Effector CD4-positive, alpha-beta T cell (primary cell): ENCODE results near the gene ENGASE.
"Not testable (repeated sequence)": the region's sequence is repeated elsewhere in the genome, so short reads cannot be mapped to it uniquely, and the experiment has no call there.

Experiments used
- DNase-seq: peaks from one replicate; pipeline ENCODE4 v3.0.0-alpha.2; 2020
- total RNA-seq: gene quantifications from one replicate; lab custom pipeline; 2026; lab: John Stamatoyannopoulos, UW

ENGASE gene, protein sequence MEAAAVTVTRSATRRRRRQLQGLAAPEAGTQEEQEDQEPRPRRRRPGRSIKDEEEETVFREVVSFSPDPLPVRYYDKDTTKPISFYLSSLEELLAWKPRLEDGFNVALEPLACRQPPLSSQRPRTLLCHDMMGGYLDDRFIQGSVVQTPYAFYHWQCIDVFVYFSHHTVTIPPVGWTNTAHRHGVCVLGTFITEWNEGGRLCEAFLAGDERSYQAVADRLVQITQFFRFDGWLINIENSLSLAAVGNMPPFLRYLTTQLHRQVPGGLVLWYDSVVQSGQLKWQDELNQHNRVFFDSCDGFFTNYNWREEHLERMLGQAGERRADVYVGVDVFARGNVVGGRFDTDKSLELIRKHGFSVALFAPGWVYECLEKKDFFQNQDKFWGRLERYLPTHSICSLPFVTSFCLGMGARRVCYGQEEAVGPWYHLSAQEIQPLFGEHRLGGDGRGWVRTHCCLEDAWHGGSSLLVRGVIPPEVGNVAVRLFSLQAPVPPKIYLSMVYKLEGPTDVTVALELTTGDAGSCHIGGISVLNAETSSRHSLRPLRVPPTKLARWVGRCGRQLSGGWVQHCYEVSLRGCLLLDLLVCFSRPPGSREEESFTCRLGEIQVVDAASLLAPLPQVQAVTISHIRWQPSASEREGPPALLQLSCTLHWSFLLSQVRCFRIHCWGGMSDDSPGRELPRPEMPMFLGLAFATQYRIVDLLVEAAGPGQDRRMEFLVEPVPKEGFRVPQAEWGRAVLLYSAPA
- 119 reads per million, percentile 85 among the genes with 10 or more reads in this experiment for total RNA-seq

GRCh38 chr17:79074649-79075445 is at the start of gene ENGASE:
TSS of gene ENGASE (plus strand) at chr17:79074824. CDS start at chr17:79074945, 121 bp downstream.
- peak; percentile 88 for DNase-seq

- no peak for DNase-seq
These were observed 49.5 kb upstream of the ENGASE start for GRCh38 chr17:79024901-79025737.

GRCh38 chr17:79026376-79027273 is 48.0 kb upstream of the ENGASE start:
- DNase-seq, result no peak

- DNase-seq, result no peak
These were observed 47.2 kb upstream of the ENGASE start for GRCh38 chr17:79027274-79027924.

DNA sequence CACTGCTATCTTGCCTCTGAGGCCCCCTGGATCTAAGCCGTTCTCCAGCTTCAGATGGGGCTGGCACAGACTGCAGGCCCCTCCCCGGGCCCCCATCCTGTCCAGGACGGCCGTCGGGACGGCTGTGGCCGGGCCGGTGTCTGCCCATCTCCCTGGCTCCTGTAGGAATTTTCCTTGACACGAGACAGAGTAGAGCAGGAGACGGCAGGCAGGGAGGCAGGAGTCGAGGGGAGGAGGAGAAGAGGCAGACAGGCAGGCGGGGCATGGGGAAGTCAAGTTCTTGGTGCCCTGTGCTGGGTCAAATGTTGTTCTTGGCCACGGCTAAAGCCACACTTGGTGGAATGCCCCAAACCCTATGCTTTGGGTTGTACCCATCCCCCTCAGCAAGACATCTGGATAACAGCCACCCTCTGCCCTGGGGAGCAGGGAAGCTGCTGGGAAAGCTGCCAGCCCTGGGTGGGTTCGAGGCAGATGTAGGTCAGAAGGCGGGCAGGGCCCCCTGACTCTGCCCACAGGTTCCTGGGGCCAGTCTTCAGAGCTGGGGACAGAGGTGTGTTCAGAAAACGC is 46.6 kb upstream of the ENGASE start:
- no peak for DNase-seq

GRCh38 chr17:79028496-79029326 is 45.9 kb upstream of the ENGASE start:
- no peak for DNase-seq

DNA sequence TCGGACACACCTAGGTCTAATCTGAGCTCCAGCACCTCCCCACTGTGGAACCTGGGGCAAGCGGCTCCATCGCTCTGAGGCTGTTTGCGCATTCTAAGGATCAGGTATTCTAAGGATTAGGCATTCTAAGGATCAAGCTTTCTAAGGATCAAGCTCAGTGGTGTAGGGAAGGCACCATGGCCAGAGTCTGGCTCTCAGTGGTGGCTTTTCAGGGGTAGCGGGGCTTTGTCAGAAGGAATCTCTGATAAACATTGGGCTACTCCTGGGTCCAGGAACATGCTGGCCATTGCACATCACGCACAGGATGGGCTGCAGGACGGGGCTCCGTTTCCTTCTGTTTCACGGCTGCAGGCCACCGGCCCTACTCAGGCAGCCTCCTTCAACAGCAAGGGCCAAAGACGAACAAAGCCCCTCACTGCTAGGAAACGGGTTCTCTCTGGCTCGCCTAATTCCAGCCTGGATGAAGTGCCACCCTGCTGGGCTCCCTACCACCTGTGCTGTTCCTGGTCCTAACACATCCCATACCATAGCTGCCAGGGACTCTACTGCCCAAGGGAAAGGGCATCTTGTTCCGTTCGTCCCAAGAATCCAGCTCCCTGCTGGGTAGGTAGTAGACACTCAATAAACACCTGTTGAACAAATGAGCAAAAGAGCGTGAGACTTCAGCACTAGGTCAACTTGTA is 45.2 kb upstream of the ENGASE start:
- DNase-seq, result no peak

DNA sequence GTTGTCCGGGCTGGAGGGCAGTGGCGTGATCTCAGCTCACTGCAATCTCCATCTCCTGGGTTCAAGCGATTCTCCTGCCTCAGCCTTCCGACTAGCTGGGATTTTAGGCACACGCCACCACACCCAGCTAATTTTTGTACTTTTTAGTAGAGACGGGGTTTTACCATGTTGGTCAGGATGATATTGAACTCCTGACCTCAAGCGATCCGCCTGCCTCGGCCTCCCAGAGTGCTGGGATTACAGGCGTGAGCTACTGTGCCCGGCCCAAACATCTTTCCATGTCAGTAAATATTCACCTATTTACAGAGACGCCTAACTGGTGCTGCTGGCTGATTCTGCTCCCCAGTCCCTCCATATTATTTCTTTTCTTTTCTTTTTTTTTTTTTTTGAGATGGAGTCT is 44.0 kb upstream of the ENGASE start:
- DNase-seq, result not testable (repeated sequence)

DNA sequence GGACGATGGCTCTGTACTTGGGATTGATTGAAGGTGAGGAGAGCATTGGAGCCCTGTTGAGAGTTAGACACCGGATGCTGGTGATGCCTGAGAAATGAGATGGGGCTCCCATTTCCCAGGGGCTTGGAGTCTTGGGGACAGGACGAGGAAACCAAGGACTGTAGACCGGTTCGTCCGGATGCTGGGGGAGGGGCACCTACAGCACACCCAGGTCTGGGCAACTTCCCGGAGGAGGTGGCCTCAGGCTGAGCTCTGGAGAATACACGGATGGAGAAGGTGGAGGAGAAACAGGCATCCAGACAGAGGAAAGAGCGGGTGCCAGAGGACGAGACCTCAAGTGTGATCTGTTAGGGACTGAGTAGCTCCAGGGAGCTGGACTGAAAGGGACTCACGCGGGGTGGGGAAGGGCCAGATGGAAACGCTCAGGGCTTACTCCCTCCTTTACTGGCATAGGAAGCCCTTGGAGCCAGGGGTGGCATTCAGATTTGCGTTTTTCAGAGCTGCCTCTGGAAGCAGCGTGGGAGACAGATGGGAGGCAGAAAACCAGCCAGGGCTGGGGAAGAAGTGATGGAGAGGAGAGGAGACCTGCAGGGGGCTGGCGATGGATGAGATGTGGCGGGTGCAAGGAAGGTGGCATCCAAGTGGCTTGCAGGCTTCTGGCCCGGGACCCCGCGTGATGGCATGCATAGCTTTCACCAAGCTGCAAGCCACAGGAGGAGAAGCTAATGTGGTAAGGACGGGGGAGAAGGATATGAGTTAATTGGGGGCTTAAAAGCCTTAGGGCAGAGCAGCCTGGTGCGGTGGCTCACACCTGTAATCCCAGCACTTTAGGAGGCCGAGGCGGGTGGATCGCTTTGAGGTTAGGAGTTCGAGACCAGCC is 42.4 kb upstream of the ENGASE start:
- DNase-seq, result no peak

GRCh38 chr17:79033046-79033616 is 41.5 kb upstream of the ENGASE start:
- no peak for DNase-seq

DNA sequence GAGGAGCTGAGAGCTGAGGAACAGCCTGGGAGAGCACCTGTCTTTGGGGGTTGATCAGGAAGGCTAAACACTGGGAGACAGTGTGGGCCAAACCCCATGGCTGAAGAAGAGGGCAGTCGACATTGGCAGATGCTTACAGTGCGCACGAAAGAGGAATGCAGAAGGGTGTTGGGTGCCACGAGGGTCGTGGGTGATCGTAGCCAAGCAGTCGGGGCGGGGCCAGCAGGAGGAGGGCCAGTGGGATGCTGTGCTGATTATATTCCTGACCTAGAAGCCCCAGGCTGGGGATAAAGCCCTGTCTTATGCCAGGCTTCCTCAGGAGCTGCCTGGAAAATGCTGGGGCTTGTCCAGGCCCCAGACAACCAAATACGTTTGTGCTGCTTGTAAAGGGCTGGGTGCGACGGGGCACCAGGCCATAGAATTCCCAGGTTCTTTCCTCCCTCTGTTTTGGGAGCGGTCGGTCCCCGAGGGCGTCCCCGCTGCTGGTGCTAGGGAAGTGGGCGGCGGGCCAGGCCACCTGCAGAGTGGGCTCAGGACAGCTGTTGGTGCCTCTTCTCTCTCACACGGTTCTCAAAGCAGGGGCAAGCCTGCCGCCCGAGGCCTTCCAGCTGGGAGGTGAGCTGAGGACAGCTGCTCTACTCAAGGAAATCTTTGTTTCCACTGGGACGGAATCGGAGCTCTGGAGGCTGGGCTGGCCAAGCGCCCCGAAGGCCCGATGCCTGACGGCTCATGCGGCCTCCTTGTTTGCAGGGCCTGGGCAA is 40.7 kb upstream of the ENGASE start:
- no peak for DNase-seq

- DNase-seq, result no peak
These were observed 39.6 kb upstream of the ENGASE start for GRCh38 chr17:79034931-79035485.

DNA sequence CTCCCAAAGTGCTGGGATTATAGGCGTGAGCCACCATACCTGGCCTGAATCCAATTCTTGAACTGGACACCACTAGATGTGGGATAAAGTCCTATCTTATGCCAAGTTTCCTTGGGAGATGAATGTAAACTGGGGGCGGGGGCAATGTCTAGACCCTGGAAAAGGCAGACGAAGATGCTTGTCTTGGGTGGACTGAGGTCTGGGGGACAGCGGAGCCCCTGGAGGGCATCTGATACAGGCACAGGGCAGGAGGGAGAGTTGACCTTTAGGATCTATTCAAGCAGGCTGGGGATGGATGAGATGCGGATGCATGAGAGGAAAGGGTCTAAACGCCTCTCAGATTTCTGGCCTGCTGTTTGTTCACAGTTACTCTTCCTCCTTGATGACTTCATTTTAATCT is 38.9 kb upstream of the ENGASE start:
- DNase-seq, result no peak

DNA sequence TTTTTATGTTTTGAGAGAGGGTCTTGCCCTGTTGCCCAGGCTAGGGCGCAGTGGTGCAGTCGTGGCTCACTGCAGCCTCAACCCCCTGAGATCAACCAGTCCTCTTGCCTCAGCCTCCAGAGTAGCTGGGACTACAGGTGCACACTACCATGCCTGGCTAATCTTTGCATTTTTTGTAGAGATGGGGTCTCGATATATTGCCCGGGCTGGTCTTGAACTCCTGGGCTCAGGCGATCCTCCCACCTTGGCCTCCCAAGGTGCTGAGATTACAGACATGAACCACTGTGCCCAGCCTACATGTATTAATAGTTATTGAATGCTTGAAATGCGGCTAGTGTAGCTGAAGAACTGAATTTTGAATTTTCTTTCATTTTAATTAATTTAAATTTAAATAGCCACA is 38.4 kb upstream of the ENGASE start:
- DNase-seq, result no peak

- no peak for DNase-seq
These were observed 38.0 kb upstream of the ENGASE start for GRCh38 chr17:79036596-79036995.

GRCh38 chr17:79038545-79039135 is 36.0 kb upstream of the ENGASE start:
- no peak for DNase-seq
